CD8-positive, alpha-beta memory T cell (primary cell): ENCODE measurements around the gene SULT1C3. TPM values are rescaled to one million over a fixed set of nuclear protein-coding genes. Genes with fewer than 3 reads are reported as not detected.

ENCODE experiments used
- CTCF ChIA-PET: fragments of 350-600 bp; sonication (Branson Sonifier 250); formaldehyde crosslinking; loops from one replicate; lab custom pipeline; 2021; ENCODE audit warnings: antibody characterized with exemption; lab: Charles Lee
- POLR2A ChIA-PET: fragments of 350-600 bp; sonication (Branson Sonifier 250); formaldehyde crosslinking; loops from one replicate; lab custom pipeline; 2021; ENCODE audit warnings: antibody characterized with exemption; lab: Charles Lee
- DNase-seq, 5 donors: peaks; one replicate each; pipeline versions ENCODE4 v3.0.0 to v3.0.0-alpha.2; 2020 to 2022; ENCODE audit warnings: mixed read lengths in 1 of 5
- H3K27ac ChIP-seq: one replicate; pipeline ENCODE4 v1.7.0; 2013; ENCODE audit warnings: low read depth, mild to moderate bottlenecking, low read length, moderate library complexity
- H3K27me3 ChIP-seq: 2 replicates; pipeline ENCODE4 v1.7.0; 2013; ENCODE audit warnings: low read length, mild to moderate bottlenecking; ENCODE audit not compliant: insufficient read depth, poor library complexity, severe bottlenecking
- H3K36me3 ChIP-seq: 2 replicates; pipeline ENCODE4 v1.7.0; 2013; ENCODE audit warnings: mild to moderate bottlenecking, low read length, moderate library complexity; ENCODE audit not compliant: insufficient read depth
- H3K4me1 ChIP-seq: 2 replicates; pipeline ENCODE4 v1.7.0; 2013; ENCODE audit warnings: mild to moderate bottlenecking, low read length, moderate library complexity; ENCODE audit not compliant: insufficient read depth
- H3K4me3 ChIP-seq: 2 replicates; pipeline ENCODE4 v1.7.0; 2013; ENCODE audit warnings: mild to moderate bottlenecking, low read length
- H3K9me3 ChIP-seq: 2 replicates; pipeline ENCODE4 v1.7.0; 2013; ENCODE audit warnings: mild to moderate bottlenecking, low read length
- H3K27ac Mint-ChIP-seq, 8 donors: one replicate each; pipeline ENCODE4 v1.8.0; 2020 to 2021; ENCODE audit warnings: mixed read lengths in 8 of 8, mild to moderate bottlenecking in 6 of 8, inconsistent platforms in 3 of 8, moderate library complexity in 3 of 8
- H3K27me3 Mint-ChIP-seq, 2 donors: one replicate each; pipeline ENCODE4 v1.8.0; 2020 to 2021; ENCODE audit warnings: mixed read lengths in 2 of 2, mild to moderate bottlenecking in 1 of 2, moderate library complexity in 1 of 2
- H3K36me3 Mint-ChIP-seq, 3 donors: one replicate each; pipeline ENCODE4 v1.8.0; 2020 to 2021; ENCODE audit warnings: mixed read lengths in 3 of 3, inconsistent platforms in 1 of 3, mild to moderate bottlenecking in 1 of 3
- H3K4me1 Mint-ChIP-seq, 3 donors: one replicate each; pipeline ENCODE4 v1.8.0; 2020 to 2021; ENCODE audit warnings: mixed read lengths in 3 of 3, inconsistent platforms in 1 of 3, mild to moderate bottlenecking in 1 of 3
- H3K4me3 Mint-ChIP-seq, 7 donors: one replicate each; pipeline ENCODE4 v1.8.0; 2020 to 2021; ENCODE audit warnings: mixed read lengths in 7 of 7, mild to moderate bottlenecking in 6 of 7, moderate library complexity in 4 of 7, inconsistent platforms in 2 of 7
- H3K9me3 Mint-ChIP-seq, 5 donors: one replicate each; pipeline ENCODE4 v1.8.0; 2020 to 2022; ENCODE audit warnings: mixed read lengths in 5 of 5, mild to moderate bottlenecking in 3 of 5, moderate library complexity in 2 of 5, inconsistent platforms in 1 of 5
- polyA plus RNA-seq: library from polyadenylated mRNA; unstranded; fragments of 300-500 nt; fragmentation: Illumina TruSeq; gene quantifications from one replicate; pipeline ENCODE4 v1.2.3, GENCODE V29; 2021
- total RNA-seq, 2 experiments: library from RNA; stranded (reverse); gene quantifications; one replicate each; pipeline ENCODE4 v1.2.3, GENCODE V29; 2021

SULT1C3 gene
- total and polyA plus RNA-seq, 3 experiments from 2014 or later = not detected

GRCh38 chr2:108228006-108228405 lies 11.8 kb upstream of the SULT1C3 start:
- no peak overlapping the region for H3K4me3 Mint-ChIP-seq
- Histone ChIP-seq H3K4me1 (no peaks in the 10 kb centered on the region), H3K36me3 (no peaks in the 10 kb centered on the region), H3K9me3 (no peaks in the 10 kb centered on the region), H3K4me3 (no peak overlapping the region), H3K27ac (no peak overlapping the region), H3K27me3 (no peaks in the 10 kb centered on the region)
- ChIA-PET CTCF (interaction anchor here (1.7 kb wide), 1 partner anchor 9 kb away, joined by 3 read pairs; no protein-coding TSS in a partner anchor), POLR2A (no interaction called here)
- DNase-seq = no peak
- peaks cover 4 to 26% of the 10 kb centered on the region in 2 donors for H3K27me3 Mint-ChIP-seq
- H3K27ac Mint-ChIP-seq = no peak overlapping the region
- H3K9me3 Mint-ChIP-seq = peaks cover 6 to 14% (median 12%) of the 10 kb centered on the region in 5 donors
- no peaks in the 10 kb centered on the region for H3K36me3 Mint-ChIP-seq
- no peaks in the 10 kb centered on the region for H3K4me1 Mint-ChIP-seq

- peaks cover 5 to 12% (median 10%) of the 10 kb centered on the region in 5 donors for H3K9me3 Mint-ChIP-seq
- peaks cover 4 to 26% of the 10 kb centered on the region in 2 donors for H3K27me3 Mint-ChIP-seq
- H3K36me3 Mint-ChIP-seq = no peaks in the 10 kb centered on the region
- no peak overlapping the region for H3K27ac Mint-ChIP-seq
- Histone ChIP-seq H3K27ac (no peak overlapping the region), H3K36me3 (no peaks in the 10 kb centered on the region), H3K9me3 (no peaks in the 10 kb centered on the region), H3K27me3 (no peaks in the 10 kb centered on the region), H3K4me1 (no peaks in the 10 kb centered on the region), H3K4me3 (no peak overlapping the region)
- no peak overlapping the region for H3K4me3 Mint-ChIP-seq
- ChIA-PET POLR2A (no interaction called here), CTCF (interaction anchor here (1.7 kb wide), 1 partner anchor 9 kb away, joined by 3 read pairs; no protein-coding TSS in a partner anchor)
- DNase-seq = no peak
- H3K4me1 Mint-ChIP-seq = no peaks in the 10 kb centered on the region
Observed at GRCh38 chr2:108228537-108228936, 11.2 kb upstream of the SULT1C3 start.

- H3K4me3 ChIP-seq = no peak overlapping the region
- DNase-seq = no peak
- H3K36me3 ChIP-seq = no peaks in the 10 kb centered on the region
- no peak overlapping the region for H3K27ac ChIP-seq
- peaks cover 5 to 26% of the 10 kb centered on the region in 2 donors for H3K27me3 Mint-ChIP-seq
- POLR2A ChIA-PET = no interaction called here
- H3K4me1 Mint-ChIP-seq = no peaks in the 10 kb centered on the region
- no peaks in the 10 kb centered on the region for H3K36me3 Mint-ChIP-seq
- H3K27me3 ChIP-seq = no peaks in the 10 kb centered on the region
- no peaks in the 10 kb centered on the region for H3K4me1 ChIP-seq
- H3K9me3 Mint-ChIP-seq = peaks cover 0 to 5% (median 3%) of the 10 kb centered on the region in 5 donors
- CTCF ChIA-PET = interaction anchor here (1.7 kb wide), 1 partner anchor 11 kb away, joined by 3 read pairs; no protein-coding TSS in a partner anchor
- H3K9me3 ChIP-seq = no peaks in the 10 kb centered on the region
- H3K4me3 Mint-ChIP-seq = no peak overlapping the region
- H3K27ac Mint-ChIP-seq = no peak overlapping the region
Observed at GRCh38 chr2:108229875-108230274, 9.9 kb upstream of the SULT1C3 start.

GRCh38 chr2:108235577-108235976 lies 4.2 kb upstream of the SULT1C3 start:
- Mint-ChIP-seq H3K4me1 (no peaks in the 10 kb centered on the region), H3K9me3 (peaks cover 8 to 23% (median 13%) of the 10 kb centered on the region in 5 donors), H3K27ac (no peak overlapping the region), H3K4me3 (no peak overlapping the region), H3K27me3 (peaks cover 2 to 10% of the 10 kb centered on the region in 2 donors), H3K36me3 (no peaks in the 10 kb centered on the region)
- H3K9me3 ChIP-seq = no peaks in the 10 kb centered on the region
- H3K4me3 ChIP-seq = no peak overlapping the region
- CTCF ChIA-PET = no interaction called here
- POLR2A ChIA-PET = no interaction called here
- no peak overlapping the region for H3K27ac ChIP-seq
- no peak for DNase-seq
- no peaks in the 10 kb centered on the region for H3K4me1 ChIP-seq
- H3K27me3 ChIP-seq = no peaks in the 10 kb centered on the region
- no peaks in the 10 kb centered on the region for H3K36me3 ChIP-seq

GRCh38 chr2:108236676-108237335 lies 3.0 kb upstream of the SULT1C3 start:
- POLR2A ChIA-PET = no interaction called here
- no peaks in the 10 kb centered on the region for H3K4me1 Mint-ChIP-seq

GRCh38 chr2:108240966-108241365 lies 1.2 kb downstream of the SULT1C3 start:
- CTCF ChIA-PET = no interaction called here
- POLR2A ChIA-PET = no interaction called here

More at GRCh38 chr2:108236676-108237335, 3.0 kb upstream of the SULT1C3 start:
- CTCF ChIA-PET = no interaction called here
- no peak for DNase-seq
- Histone ChIP-seq H3K4me1 (no peaks in the 10 kb centered on the region), H3K4me3 (no peak overlapping the region), H3K36me3 (no peaks in the 10 kb centered on the region), H3K27me3 (no peaks in the 10 kb centered on the region), H3K27ac (no peak overlapping the region), H3K9me3 (no peaks in the 10 kb centered on the region)
- Mint-ChIP-seq H3K9me3 (peaks cover 6 to 21% (median 13%) of the 10 kb centered on the region in 5 donors), H3K27ac (no peak overlapping the region), H3K4me3 (no peak overlapping the region), H3K27me3 (peaks cover 2 to 7% of the 10 kb centered on the region in 2 donors), H3K36me3 (no peaks in the 10 kb centered on the region)

GRCh38 chr2:108243566-108243965 lies 3.8 kb downstream of the SULT1C3 start:
- Mint-ChIP-seq H3K36me3 (no peaks in the 10 kb centered on the region), H3K9me3 (peaks cover 0 to 10% (median 6%) of the 10 kb centered on the region in 5 donors), H3K4me3 (no peak overlapping the region), H3K4me1 (no peaks in the 10 kb centered on the region), H3K27me3 (peaks cover 5 to 8% of the 10 kb centered on the region in 2 donors), H3K27ac (no peak overlapping the region)
- Histone ChIP-seq H3K27ac (no peak overlapping the region), H3K27me3 (no peaks in the 10 kb centered on the region), H3K4me3 (no peak overlapping the region), H3K36me3 (no peaks in the 10 kb centered on the region), H3K4me1 (no peaks in the 10 kb centered on the region), H3K9me3 (no peaks in the 10 kb centered on the region)
- no peak for DNase-seq
- ChIA-PET CTCF (no interaction called here), POLR2A (no interaction called here)

More at GRCh38 chr2:108240966-108241365, 1.2 kb downstream of the SULT1C3 start:
- Mint-ChIP-seq H3K4me1 (no peaks in the 10 kb centered on the region), H3K9me3 (peaks cover 11 to 20% (median 12%) of the 10 kb centered on the region in 5 donors), H3K27me3 (peaks cover 4 to 7% of the 10 kb centered on the region in 2 donors), H3K27ac (no peak overlapping the region), H3K4me3 (no peak overlapping the region), H3K36me3 (no peaks in the 10 kb centered on the region)
- H3K27me3 ChIP-seq = no peaks in the 10 kb centered on the region
- no peaks in the 10 kb centered on the region for H3K9me3 ChIP-seq
- no peak for DNase-seq
- no peak overlapping the region for H3K27ac ChIP-seq
- no peaks in the 10 kb centered on the region for H3K4me1 ChIP-seq
- no peak overlapping the region for H3K4me3 ChIP-seq
- H3K36me3 ChIP-seq = no peaks in the 10 kb centered on the region

GRCh38 chr2:108244667-108245414 lies 5.1 kb downstream of the SULT1C3 start:
- Mint-ChIP-seq H3K36me3 (no peaks in the 10 kb centered on the region), H3K4me1 (no peaks in the 10 kb centered on the region), H3K27me3 (peaks cover 5 to 7% of the 10 kb centered on the region in 2 donors), H3K9me3 (peaks cover 0 to 10% (median 6%) of the 10 kb centered on the region in 5 donors), H3K4me3 (no peak overlapping the region), H3K27ac (no peak overlapping the region)
- Histone ChIP-seq H3K9me3 (no peaks in the 10 kb centered on the region), H3K4me1 (no peaks in the 10 kb centered on the region), H3K4me3 (no peak overlapping the region), H3K27me3 (no peaks in the 10 kb centered on the region), H3K27ac (no peak overlapping the region), H3K36me3 (no peaks in the 10 kb centered on the region)
- CTCF ChIA-PET = no interaction called here
- no peak for DNase-seq
- POLR2A ChIA-PET = no interaction called here
